Measurements from ENCODE around the gene GON4L. TPM values are rescaled to one million over a fixed set of nuclear protein-coding genes. Genes with fewer than 3 reads are reported as not detected.

GON4L gene
- total RNA-seq, 3 donors from 2014 or later (not counting 1 experiment from before 2014, with no cell fraction given): 127 to 147 (median 146) TPM

DNA sequence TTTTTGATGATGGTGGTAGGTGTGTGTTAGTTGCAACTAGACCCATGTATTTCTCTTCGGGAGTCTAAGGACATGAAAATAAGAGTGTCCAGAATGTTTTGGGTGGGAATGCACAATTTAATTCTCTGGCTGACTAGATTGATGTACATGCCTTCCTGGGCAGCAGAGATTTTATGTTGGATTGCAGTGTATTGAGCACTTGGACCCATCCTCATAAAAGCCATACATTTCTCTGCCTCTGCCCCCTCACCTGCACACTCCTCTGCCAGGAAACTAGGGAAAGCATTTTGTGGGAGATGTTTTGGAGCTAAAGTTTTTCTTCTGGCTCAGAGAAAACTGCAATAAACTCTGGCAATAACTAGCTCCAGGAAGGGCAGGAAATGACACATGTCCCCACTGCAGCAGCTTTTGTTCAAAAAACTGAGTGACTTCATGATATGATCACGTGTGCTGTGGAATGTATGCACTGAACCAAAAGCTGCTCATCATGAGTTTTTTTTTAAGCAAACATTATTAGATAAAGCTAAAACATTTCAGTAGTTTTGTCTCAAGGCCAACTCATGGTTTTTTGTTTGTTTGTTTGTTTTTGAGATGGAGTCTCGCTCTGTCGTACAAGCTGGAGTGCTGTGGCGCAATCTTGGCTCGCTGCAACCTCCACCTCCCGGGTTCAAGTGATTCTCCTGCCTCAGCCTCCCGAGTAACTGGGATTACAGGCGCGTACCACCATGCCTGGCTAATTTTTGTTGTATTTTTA, 36.6 kb upstream of the GON4L start:
- ATAC-seq (peak; percentile 72 to 79 (median 76)), DNase-seq (peak in 1 of 2 donors; percentile 67)
- H3K4me1 Mint-ChIP-seq: peaks cover 12% of the 10 kb centered on the region in 2 donors
- Histone ChIP-seq H3K27ac (ENCODE audit: low read length) (no peak overlapping the region), H3K4me1 (ENCODE audit: control insufficient read depth, insufficient read depth, low read length) (peaks cover 3% of the 10 kb centered on the region), H3K4me3 (ENCODE audit: low read length) (no peak overlapping the region), H3K27me3 (ENCODE audit: control insufficient read depth, insufficient read depth, low read length) (no peaks in the 10 kb centered on the region), H3K36me3 (ENCODE audit: control insufficient read depth, insufficient read depth, low read length) (peaks cover 14% of the 10 kb centered on the region), H3K9me3 (ENCODE audit: control insufficient read depth, insufficient read depth, low read length) (no peaks in the 10 kb centered on the region)
- no peaks in the 10 kb centered on the region for H3K9me3 Mint-ChIP-seq
- no peaks in the 10 kb centered on the region for H3K27me3 Mint-ChIP-seq (ENCODE audit: low read depth in 2 of 2)
- H3K36me3 Mint-ChIP-seq: no peaks in the 10 kb centered on the region
- intact Hi-C loops (cut with micrococcal nuclease): no loop called here
- WGBS (ENCODE audit: insufficient coverage): 77% methylated on average over 10 of the region's 10 CpGs
- peak overlapping the region; percentile 53 to 78 for H3K27ac Mint-ChIP-seq
- no peak for TF ChIP-seq CTCF (IDR thresholded peaks at IDR 0.05)
- H3K4me3 Mint-ChIP-seq: no peak overlapping the region

DNA sequence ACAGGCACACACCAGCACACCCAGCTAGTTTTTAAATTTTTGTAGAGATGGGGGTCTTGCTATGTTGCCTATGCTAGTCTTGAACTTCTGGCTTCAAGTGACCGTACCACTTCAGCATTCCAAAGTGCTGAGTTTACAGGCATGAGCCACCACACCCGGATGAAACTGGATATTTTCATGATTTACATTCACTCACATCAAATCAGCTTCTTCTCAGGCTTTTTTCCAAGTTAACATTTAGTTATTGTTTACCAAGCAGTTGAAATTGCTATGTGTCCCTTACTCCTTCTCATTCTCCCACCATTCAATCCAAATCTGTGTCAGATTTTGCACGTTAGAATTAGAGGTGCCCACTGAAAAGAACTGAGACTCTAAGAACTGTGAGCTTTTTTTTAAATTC, 35.8 kb upstream of the GON4L start:
- Mint-ChIP-seq H3K9me3 (no peaks in the 10 kb centered on the region), H3K36me3 (no peaks in the 10 kb centered on the region), H3K4me1 (peaks cover 12% of the 10 kb centered on the region in 2 donors), H3K27ac (peak overlapping the region; percentile 53 to 78), H3K4me3 (no peak overlapping the region), H3K27me3 (ENCODE audit: low read depth in 2 of 2) (no peaks in the 10 kb centered on the region)
- ATAC-seq: no peak
- Histone ChIP-seq H3K36me3 (ENCODE audit: control insufficient read depth, insufficient read depth, low read length) (peaks cover 9% of the 10 kb centered on the region), H3K4me1 (ENCODE audit: control insufficient read depth, insufficient read depth, low read length) (peaks cover 3% of the 10 kb centered on the region), H3K27me3 (ENCODE audit: control insufficient read depth, insufficient read depth, low read length) (no peaks in the 10 kb centered on the region), H3K4me3 (ENCODE audit: low read length) (no peak overlapping the region), H3K9me3 (ENCODE audit: control insufficient read depth, insufficient read depth, low read length) (no peaks in the 10 kb centered on the region), H3K27ac (ENCODE audit: low read length) (no peak overlapping the region)
- TF ChIP-seq CTCF (IDR thresholded peaks at IDR 0.05): no peak
- DNase-seq: no peak
- intact Hi-C loops (cut with micrococcal nuclease): no loop called here
- WGBS (ENCODE audit: insufficient coverage): 96% methylated on average over 3 of the region's 3 CpGs

- Histone ChIP-seq H3K27me3 (ENCODE audit: control insufficient read depth, insufficient read depth, low read length) (no peaks in the 10 kb centered on the region), H3K9me3 (ENCODE audit: control insufficient read depth, insufficient read depth, low read length) (no peaks in the 10 kb centered on the region), H3K4me1 (ENCODE audit: control insufficient read depth, insufficient read depth, low read length) (peaks cover 3% of the 10 kb centered on the region), H3K4me3 (ENCODE audit: low read length) (no peak overlapping the region), H3K27ac (ENCODE audit: low read length) (no peak overlapping the region), H3K36me3 (ENCODE audit: control insufficient read depth, insufficient read depth, low read length) (peaks cover 2% of the 10 kb centered on the region)
- intact Hi-C loops (cut with micrococcal nuclease): no loop called here
- peaks cover 12% of the 10 kb centered on the region in 2 donors for H3K4me1 Mint-ChIP-seq
- H3K4me3 Mint-ChIP-seq: no peak overlapping the region
- DNase-seq: no peak
- no peaks in the 10 kb centered on the region for H3K9me3 Mint-ChIP-seq
- H3K36me3 Mint-ChIP-seq: no peaks in the 10 kb centered on the region
- WGBS (ENCODE audit: insufficient coverage): 89% methylated on average over 3 of the region's 3 CpGs
- no peak overlapping the region for H3K27ac Mint-ChIP-seq
- TF ChIP-seq CTCF (IDR thresholded peaks at IDR 0.05): no peak
- ATAC-seq: no peak
- H3K27me3 Mint-ChIP-seq (ENCODE audit: low read depth in 2 of 2): no peaks in the 10 kb centered on the region
These were observed 33.2 kb upstream of the GON4L start for GRCh38 chr1:155890251-155890650.

- H3K36me3 ChIP-seq (ENCODE audit: control insufficient read depth, insufficient read depth, low read length): peaks cover 2% of the 10 kb centered on the region
- H3K4me1 ChIP-seq (ENCODE audit: control insufficient read depth, insufficient read depth, low read length): peaks cover 3% of the 10 kb centered on the region
- intact Hi-C loops (cut with micrococcal nuclease): no loop called here
- no peak for ATAC-seq
- H3K9me3 ChIP-seq (ENCODE audit: control insufficient read depth, insufficient read depth, low read length): no peaks in the 10 kb centered on the region
- H3K27me3 ChIP-seq (ENCODE audit: control insufficient read depth, insufficient read depth, low read length): no peaks in the 10 kb centered on the region
- H3K4me1 Mint-ChIP-seq: peaks cover 12% of the 10 kb centered on the region in 2 donors
- H3K27ac ChIP-seq (ENCODE audit: low read length): no peak overlapping the region
- TF ChIP-seq CTCF (IDR thresholded peaks at IDR 0.05): no peak
- no peaks in the 10 kb centered on the region for H3K27me3 Mint-ChIP-seq (ENCODE audit: low read depth in 2 of 2)
- H3K4me3 Mint-ChIP-seq: no peak overlapping the region
- H3K36me3 Mint-ChIP-seq: no peaks in the 10 kb centered on the region
- no peak for DNase-seq
- H3K9me3 Mint-ChIP-seq: no peaks in the 10 kb centered on the region
- 94% methylated on average over 2 of the region's 2 CpGs for WGBS (ENCODE audit: insufficient coverage)
- no peak overlapping the region for H3K27ac Mint-ChIP-seq
- H3K4me3 ChIP-seq (ENCODE audit: low read length): no peak overlapping the region
These were observed 32.6 kb upstream of the GON4L start for GRCh38 chr1:155889566-155889965.
